Prostate gland (tissue), 2 donors: ENCODE measurements around the gene ZC3H12D.

Experiments used
- POLR2A ChIP-seq: fragments of 450-650 bp; IDR thresholded peaks from one replicate; pipeline ENCODE4 v1.6.1; 2016; ENCODE audit warnings: antibody characterized with exemption, mild to moderate bottlenecking
- POLR2AphosphoS5 ChIP-seq: sonication (generic); formaldehyde crosslinking; IDR thresholded peaks from one replicate; pipeline ENCODE4 v1.6.1; 2017; ENCODE audit warnings: antibody characterized with exemption
- TF ChIP-seq, protein P1 (sequence below), 4 experiments: fragments of 200-600 bp in 2 of 4; fragments of 450-650 bp in 2 of 4; sonication (generic) in 2 of 4; IDR thresholded peaks; 1 replicate in 3 of 4; 2 replicates in 1 of 4; pipeline ENCODE4 v1.5.1; 2016 to 2019; ENCODE audit warnings: antibody characterized with exemption in 4 of 4, mild to moderate bottlenecking in 2 of 4, moderate library complexity in 2 of 4

DNA sequence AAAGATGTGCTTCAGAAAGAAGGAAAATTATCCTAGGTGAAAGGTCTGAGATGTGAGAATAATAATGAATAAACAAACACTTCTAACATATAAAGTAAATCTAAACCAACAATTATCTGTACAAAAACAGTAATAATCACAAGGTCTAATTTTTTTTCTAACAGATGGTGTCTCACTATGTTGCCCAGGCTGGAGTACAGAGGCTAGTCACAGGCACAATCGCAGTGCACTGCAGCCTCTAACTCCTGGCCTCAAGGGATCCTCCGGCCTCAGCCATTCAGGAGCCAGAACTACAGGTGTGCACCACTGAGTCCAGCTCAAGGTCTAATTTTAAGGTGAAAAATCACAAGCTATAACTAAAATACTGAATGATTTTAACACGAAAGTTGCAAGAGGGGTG is 17.0 kb upstream of the ZC3H12D start:
- no peak for TF ChIP-seq POLR2A
- TF ChIP-seq, protein P1, sequence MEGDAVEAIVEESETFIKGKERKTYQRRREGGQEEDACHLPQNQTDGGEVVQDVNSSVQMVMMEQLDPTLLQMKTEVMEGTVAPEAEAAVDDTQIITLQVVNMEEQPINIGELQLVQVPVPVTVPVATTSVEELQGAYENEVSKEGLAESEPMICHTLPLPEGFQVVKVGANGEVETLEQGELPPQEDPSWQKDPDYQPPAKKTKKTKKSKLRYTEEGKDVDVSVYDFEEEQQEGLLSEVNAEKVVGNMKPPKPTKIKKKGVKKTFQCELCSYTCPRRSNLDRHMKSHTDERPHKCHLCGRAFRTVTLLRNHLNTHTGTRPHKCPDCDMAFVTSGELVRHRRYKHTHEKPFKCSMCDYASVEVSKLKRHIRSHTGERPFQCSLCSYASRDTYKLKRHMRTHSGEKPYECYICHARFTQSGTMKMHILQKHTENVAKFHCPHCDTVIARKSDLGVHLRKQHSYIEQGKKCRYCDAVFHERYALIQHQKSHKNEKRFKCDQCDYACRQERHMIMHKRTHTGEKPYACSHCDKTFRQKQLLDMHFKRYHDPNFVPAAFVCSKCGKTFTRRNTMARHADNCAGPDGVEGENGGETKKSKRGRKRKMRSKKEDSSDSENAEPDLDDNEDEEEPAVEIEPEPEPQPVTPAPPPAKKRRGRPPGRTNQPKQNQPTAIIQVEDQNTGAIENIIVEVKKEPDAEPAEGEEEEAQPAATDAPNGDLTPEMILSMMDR (IDR thresholded peaks at IDR 0.05) = no peak
- TF ChIP-seq POLR2AphosphoS5 = no peak
